ENCODE data around the gene FOXD2.

The FOXD2 gene

GRCh38 chr1:47407481-47407880, 30.4 kb upstream of the FOXD2 start:
- WGBS (ENCODE audit: insufficient coverage), result 96% methylated on average over 3 of the region's 3 CpGs
- Histone ChIP-seq H3K36me3 (ENCODE audit: control insufficient read depth in 4 of 4, insufficient read depth in 4 of 4, low read length in 3 of 4) (no peaks in the 10 kb centered on the region), H3K4me3 (ENCODE audit: control insufficient read depth in 1 of 7, extremely low read depth in 1 of 7, insufficient read depth in 4 of 7, low read depth in 2 of 7, low read length in 6 of 7) (no peak overlapping the region), H3K4me1 (ENCODE audit: control extremely low read depth in 1 of 4, control insufficient read depth in 4 of 4, insufficient read depth in 4 of 4, low read length in 3 of 4) (peaks cover 0 to 5% (median 2%) of the 10 kb centered on the region in 4 experiments), H3K9me3 (ENCODE audit: control extremely low read depth in 1 of 5, control insufficient read depth in 4 of 5, insufficient read depth in 2 of 5, low read depth in 1 of 5, low read length in 4 of 5) (no peaks in the 10 kb centered on the region), H3K27me3 (replicated peaks in 2 of 5; ENCODE audit: control insufficient read depth in 4 of 5, insufficient read depth in 5 of 5, low read length in 4 of 5) (peaks cover 2 to 10% (median 3%) of the 10 kb centered on the region in 5 experiments), H3K27ac (ENCODE audit: insufficient read depth in 1 of 2, low read depth in 1 of 2, low read length in 2 of 2, poor library complexity in 1 of 2, severe bottlenecking in 2 of 2) (no peak overlapping the region)
- ChIA-PET POLR2A (no interaction called here), CTCF (interaction anchor here (1.3 to 1.4 kb wide), 2 partner anchors 18 to 20 kb away, joined by 3 to 4 read pairs; no protein-coding TSS in a partner anchor)
- DNase-seq, result no peak

DNA sequence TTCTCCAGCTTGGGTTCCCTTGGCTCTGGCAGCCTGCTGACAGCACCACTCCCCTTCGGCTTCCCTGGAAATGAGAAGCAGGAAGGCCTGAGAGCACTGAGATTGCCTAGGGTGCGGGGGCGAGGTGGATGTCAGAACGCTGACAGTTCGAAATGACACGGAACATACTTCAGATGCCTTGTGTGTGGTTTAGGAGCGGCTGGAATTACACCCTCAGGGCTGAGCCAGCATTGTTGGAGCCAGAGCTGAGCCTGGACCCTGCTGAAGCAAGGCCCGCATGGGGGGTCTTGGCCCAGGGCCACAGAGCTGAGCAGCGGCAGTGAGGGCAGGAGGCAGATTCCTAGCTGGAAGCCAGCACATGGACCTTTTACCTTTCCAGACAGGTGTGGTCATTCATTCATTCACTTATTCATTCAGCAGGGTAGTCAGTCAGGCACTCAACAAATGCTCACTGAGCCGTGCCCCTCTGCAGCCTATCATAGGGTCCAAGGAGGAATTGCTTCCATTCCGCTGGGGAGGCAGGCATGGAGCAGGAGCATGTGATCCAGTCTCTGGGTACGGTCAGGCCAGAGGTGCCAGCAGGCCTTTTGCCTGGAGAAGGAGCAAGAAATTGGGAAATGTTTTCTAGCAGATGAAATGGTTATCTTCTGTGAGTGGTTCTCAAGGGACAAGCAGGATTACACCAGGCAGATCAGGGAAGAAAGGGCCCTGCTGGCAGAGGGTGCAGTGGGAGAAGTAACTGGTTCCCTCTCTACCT, 28.4 kb upstream of the FOXD2 start:
- Histone ChIP-seq H3K36me3 (ENCODE audit: control insufficient read depth in 4 of 4, insufficient read depth in 4 of 4, low read length in 3 of 4) (no peaks in the 10 kb centered on the region), H3K9me3 (ENCODE audit: control extremely low read depth in 1 of 5, control insufficient read depth in 4 of 5, insufficient read depth in 2 of 5, low read depth in 1 of 5, low read length in 4 of 5) (no peaks in the 10 kb centered on the region), H3K27ac (ENCODE audit: insufficient read depth in 1 of 2, low read depth in 1 of 2, low read length in 2 of 2, poor library complexity in 1 of 2, severe bottlenecking in 2 of 2) (no peak overlapping the region), H3K27me3 (replicated peaks in 2 of 5; ENCODE audit: control insufficient read depth in 4 of 5, insufficient read depth in 5 of 5, low read length in 4 of 5) (peaks cover 0 to 12% (median 10%) of the 10 kb centered on the region in 5 experiments), H3K4me1 (ENCODE audit: control extremely low read depth in 1 of 4, control insufficient read depth in 4 of 4, insufficient read depth in 4 of 4, low read length in 3 of 4) (peaks cover 0 to 5% (median 2%) of the 10 kb centered on the region in 4 experiments), H3K4me3 (ENCODE audit: control insufficient read depth in 1 of 7, extremely low read depth in 1 of 7, insufficient read depth in 4 of 7, low read depth in 2 of 7, low read length in 6 of 7) (no peak overlapping the region)
- CTCF ChIA-PET, result interaction anchor here (0.9 kb wide), 1 partner anchor 21 kb away, joined by 3 read pairs; no protein-coding TSS in a partner anchor
- DNase-seq, result no peak
- POLR2A ChIA-PET, result no interaction called here
- 97% methylated on average over 10 of the region's 12 CpGs for WGBS (ENCODE audit: insufficient coverage)

DNA sequence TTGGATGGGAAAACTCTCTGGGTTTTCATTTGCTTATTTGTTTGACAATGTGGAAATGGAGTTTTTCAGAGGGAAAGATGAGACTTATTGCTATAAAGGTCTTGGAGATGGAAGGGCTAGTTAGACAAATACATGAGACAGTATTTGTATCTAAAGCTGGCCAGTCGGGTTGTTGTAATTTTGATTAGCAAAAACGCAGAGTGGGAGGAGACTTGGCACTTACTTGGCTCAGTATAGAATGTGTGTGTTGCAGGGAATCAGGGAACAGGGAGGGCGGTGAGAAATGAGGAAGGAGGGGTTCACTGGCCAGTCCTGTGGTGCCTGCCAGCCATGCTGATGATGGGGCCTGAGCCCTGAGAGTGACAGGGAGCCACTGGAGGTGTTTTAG, 27.8 kb upstream of the FOXD2 start:
- H3K36me3 ChIP-seq (ENCODE audit: control insufficient read depth in 4 of 4, insufficient read depth in 4 of 4, low read length in 3 of 4), result no peaks in the 10 kb centered on the region
- 97% methylated on average over 3 of the region's 3 CpGs for WGBS (ENCODE audit: insufficient coverage)
- POLR2A ChIA-PET, result no interaction called here
- H3K9me3 ChIP-seq (ENCODE audit: control extremely low read depth in 1 of 5, control insufficient read depth in 4 of 5, insufficient read depth in 2 of 5, low read depth in 1 of 5, low read length in 4 of 5), result no peaks in the 10 kb centered on the region
- CTCF ChIA-PET, result no interaction called here
- H3K27ac ChIP-seq (ENCODE audit: insufficient read depth in 1 of 2, low read depth in 1 of 2, low read length in 2 of 2, poor library complexity in 1 of 2, severe bottlenecking in 2 of 2), result no peak overlapping the region
- no peak overlapping the region for H3K4me3 ChIP-seq (ENCODE audit: control insufficient read depth in 1 of 7, extremely low read depth in 1 of 7, insufficient read depth in 4 of 7, low read depth in 2 of 7, low read length in 6 of 7)
- DNase-seq, result no peak
- peaks cover 0 to 17% (median 13%) of the 10 kb centered on the region in 5 experiments for H3K27me3 ChIP-seq (replicated peaks in 2 of 5; ENCODE audit: control insufficient read depth in 4 of 5, insufficient read depth in 5 of 5, low read length in 4 of 5)
- peaks cover 0 to 5% (median 2%) of the 10 kb centered on the region in 4 experiments for H3K4me1 ChIP-seq (ENCODE audit: control extremely low read depth in 1 of 4, control insufficient read depth in 4 of 4, insufficient read depth in 4 of 4, low read length in 3 of 4)

GRCh38 chr1:47411436-47411835, 26.4 kb upstream of the FOXD2 start:
- Histone ChIP-seq H3K27me3 (replicated peaks in 2 of 5; ENCODE audit: control insufficient read depth in 4 of 5, insufficient read depth in 5 of 5, low read length in 4 of 5) (peaks cover 0 to 29% (median 15%) of the 10 kb centered on the region in 5 experiments), H3K27ac (ENCODE audit: insufficient read depth in 1 of 2, low read depth in 1 of 2, low read length in 2 of 2, poor library complexity in 1 of 2, severe bottlenecking in 2 of 2) (no peak overlapping the region), H3K4me3 (ENCODE audit: control insufficient read depth in 1 of 7, extremely low read depth in 1 of 7, insufficient read depth in 4 of 7, low read depth in 2 of 7, low read length in 6 of 7) (no peak overlapping the region), H3K4me1 (ENCODE audit: control extremely low read depth in 1 of 4, control insufficient read depth in 4 of 4, insufficient read depth in 4 of 4, low read length in 3 of 4) (peaks cover 0 to 6% (median 2%) of the 10 kb centered on the region in 4 experiments), H3K36me3 (ENCODE audit: control insufficient read depth in 4 of 4, insufficient read depth in 4 of 4, low read length in 3 of 4) (no peaks in the 10 kb centered on the region), H3K9me3 (ENCODE audit: control extremely low read depth in 1 of 5, control insufficient read depth in 4 of 5, insufficient read depth in 2 of 5, low read depth in 1 of 5, low read length in 4 of 5) (no peaks in the 10 kb centered on the region)
- no CpG with 5 or more reads among the region's 2 CpGs for WGBS (ENCODE audit: insufficient coverage)
- ChIA-PET CTCF (interaction anchor here (0.6 kb wide), 1 partner anchor 23 kb away, joined by 3 read pairs; no protein-coding TSS in a partner anchor), POLR2A (no interaction called here)
- DNase-seq, result no peak

GRCh38 chr1:47412437-47412836, 25.4 kb upstream of the FOXD2 start:
- Histone ChIP-seq H3K4me3 (ENCODE audit: control insufficient read depth in 1 of 7, extremely low read depth in 1 of 7, insufficient read depth in 4 of 7, low read depth in 2 of 7, low read length in 6 of 7) (no peak overlapping the region), H3K27me3 (replicated peaks in 2 of 5; ENCODE audit: control insufficient read depth in 4 of 5, insufficient read depth in 5 of 5, low read length in 4 of 5) (peaks cover 0 to 39% (median 17%) of the 10 kb centered on the region in 5 experiments), H3K4me1 (ENCODE audit: control extremely low read depth in 1 of 4, control insufficient read depth in 4 of 4, insufficient read depth in 4 of 4, low read length in 3 of 4) (peaks cover 0 to 7% (median 5%) of the 10 kb centered on the region in 4 experiments)

GRCh38 chr1:47415728-47416318, 22.0 kb upstream of the FOXD2 start, which contains the start of gene FOXE3:
FOXE3 (plus strand) TSS chr1:47416285; CDS start chr1:47416316, 31 bp downstream.
- Histone ChIP-seq H3K4me1 (ENCODE audit: control extremely low read depth in 1 of 4, control insufficient read depth in 4 of 4, insufficient read depth in 4 of 4, low read length in 3 of 4) (peaks cover 0 to 5% (median 2%) of the 10 kb centered on the region in 4 experiments), H3K36me3 (ENCODE audit: control insufficient read depth in 4 of 4, insufficient read depth in 4 of 4, low read length in 3 of 4) (no peaks in the 10 kb centered on the region), H3K9me3 (ENCODE audit: control extremely low read depth in 1 of 5, control insufficient read depth in 4 of 5, insufficient read depth in 2 of 5, low read depth in 1 of 5, low read length in 4 of 5) (no peaks in the 10 kb centered on the region), H3K27ac (ENCODE audit: insufficient read depth in 1 of 2, low read depth in 1 of 2, low read length in 2 of 2, poor library complexity in 1 of 2, severe bottlenecking in 2 of 2) (no peak within 1 kb of the TSS), H3K4me3 (ENCODE audit: control insufficient read depth in 1 of 7, extremely low read depth in 1 of 7, insufficient read depth in 4 of 7, low read depth in 2 of 7, low read length in 6 of 7) (peak within 1 kb of the TSS in 2 of 7 experiments; percentile 54 to 64), H3K27me3 (replicated peaks in 2 of 5; ENCODE audit: control insufficient read depth in 4 of 5, insufficient read depth in 5 of 5, low read length in 4 of 5) (peaks cover 17 to 71% (median 28%) of the 10 kb centered on the region in 5 experiments)
- ChIA-PET CTCF (interaction anchor here (1.3 to 1.7 kb wide), 2 partner anchors 20 to 28 kb away, joined by 4 to 7 read pairs; no protein-coding TSS in a partner anchor), POLR2A (no interaction called here)
- 50% methylated on average over 16 of the region's 21 CpGs for WGBS (ENCODE audit: insufficient coverage)
- no peak for DNase-seq

More at GRCh38 chr1:47412437-47412836, 25.4 kb upstream of the FOXD2 start:
- no peak overlapping the region for H3K27ac ChIP-seq (ENCODE audit: insufficient read depth in 1 of 2, low read depth in 1 of 2, low read length in 2 of 2, poor library complexity in 1 of 2, severe bottlenecking in 2 of 2)
- ChIA-PET CTCF (interaction anchor here (1.3 kb wide), 1 partner anchor 25 kb away, joined by 3 read pairs; the partner anchor contains the start of gene FOXD2), POLR2A (no interaction called here)
- DNase-seq, result no peak
- no peaks in the 10 kb centered on the region for H3K36me3 ChIP-seq (ENCODE audit: control insufficient read depth in 4 of 4, insufficient read depth in 4 of 4, low read length in 3 of 4)
- 98% methylated on average over 13 of the region's 14 CpGs for WGBS (ENCODE audit: insufficient coverage)
- H3K9me3 ChIP-seq (ENCODE audit: control extremely low read depth in 1 of 5, control insufficient read depth in 4 of 5, insufficient read depth in 2 of 5, low read depth in 1 of 5, low read length in 4 of 5), result no peaks in the 10 kb centered on the region
